ENCODE measurements around the gene PCBP3.

GRCh38 chr21:45598109-45598508, 45.4 kb upstream of the PCBP3 start:
- no peak for TF ChIP-seq EZH2phosphoT487 (conservative IDR thresholded peaks at IDR 0.05; ENCODE audit: low read length)
- TF ChIP-seq, protein P1, sequence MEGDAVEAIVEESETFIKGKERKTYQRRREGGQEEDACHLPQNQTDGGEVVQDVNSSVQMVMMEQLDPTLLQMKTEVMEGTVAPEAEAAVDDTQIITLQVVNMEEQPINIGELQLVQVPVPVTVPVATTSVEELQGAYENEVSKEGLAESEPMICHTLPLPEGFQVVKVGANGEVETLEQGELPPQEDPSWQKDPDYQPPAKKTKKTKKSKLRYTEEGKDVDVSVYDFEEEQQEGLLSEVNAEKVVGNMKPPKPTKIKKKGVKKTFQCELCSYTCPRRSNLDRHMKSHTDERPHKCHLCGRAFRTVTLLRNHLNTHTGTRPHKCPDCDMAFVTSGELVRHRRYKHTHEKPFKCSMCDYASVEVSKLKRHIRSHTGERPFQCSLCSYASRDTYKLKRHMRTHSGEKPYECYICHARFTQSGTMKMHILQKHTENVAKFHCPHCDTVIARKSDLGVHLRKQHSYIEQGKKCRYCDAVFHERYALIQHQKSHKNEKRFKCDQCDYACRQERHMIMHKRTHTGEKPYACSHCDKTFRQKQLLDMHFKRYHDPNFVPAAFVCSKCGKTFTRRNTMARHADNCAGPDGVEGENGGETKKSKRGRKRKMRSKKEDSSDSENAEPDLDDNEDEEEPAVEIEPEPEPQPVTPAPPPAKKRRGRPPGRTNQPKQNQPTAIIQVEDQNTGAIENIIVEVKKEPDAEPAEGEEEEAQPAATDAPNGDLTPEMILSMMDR (IDR thresholded peaks at IDR 0.05; ENCODE audit: insufficient read depth, low read length, poor library complexity, severe bottlenecking): no peak

Data from SU-DHL-6 (cell line).